ENCODE measurements around the gene TCF20. TPM values are rescaled to one million over a fixed set of nuclear protein-coding genes. Genes with fewer than 3 reads are reported as not detected.

The TCF20 gene
- total and polyA plus RNA-seq, 2 donors from 2014 or later = 6.1 to 63.6 TPM

- FAIRE-seq (no peak), DNase-seq (peak in 1 of 5 donors; percentile 35)
- no peak overlapping the region for H3K4me3 ChIP-seq (ENCODE audit: low read length in 3 of 3)
- no peaks in the 10 kb centered on the region for H3K36me3 ChIP-seq (ENCODE audit: control insufficient read depth in 2 of 3, insufficient read depth in 3 of 3, low read length in 3 of 3)
- no peak overlapping the region for H3K9ac ChIP-seq (ENCODE audit: low read length in 3 of 3)
- no peaks in the 10 kb centered on the region for H3K9me3 ChIP-seq (ENCODE audit: control insufficient read depth in 2 of 3, insufficient read depth in 1 of 3, low read length in 3 of 3)
- H3K27me3 ChIP-seq (ENCODE audit: control insufficient read depth, insufficient read depth, low read length) = no peaks in the 10 kb centered on the region
- no peak overlapping the region for H3K27ac ChIP-seq (ENCODE audit: low read depth in 2 of 2, low read length in 2 of 2)
- H3K4me1 ChIP-seq (ENCODE audit: control insufficient read depth in 2 of 3, insufficient read depth in 2 of 3, low read depth in 1 of 3, low read length in 3 of 3) = peaks cover 0 to 9% (median 0%) of the 10 kb centered on the region in 3 donors
- intact Hi-C loops (cut with DNase I) = no loop called here
- TF ChIP-seq CTCF (IDR thresholded peaks at IDR 0.05; ENCODE audit: borderline replicate concordance, extremely low read depth, insufficient read depth) = no peak
These were observed 9.1 kb upstream of the TCF20 start for GRCh38 chr22:42279425-42280020.

- no peak for FAIRE-seq
- Histone ChIP-seq H3K9me3 (ENCODE audit: control insufficient read depth in 2 of 3, insufficient read depth in 1 of 3, low read length in 3 of 3) (no peaks in the 10 kb centered on the region), H3K27ac (ENCODE audit: low read depth in 2 of 2, low read length in 2 of 2) (no peak overlapping the region), H3K9ac (ENCODE audit: low read length in 3 of 3) (no peak overlapping the region), H3K36me3 (ENCODE audit: control insufficient read depth in 2 of 3, insufficient read depth in 3 of 3, low read length in 3 of 3) (no peaks in the 10 kb centered on the region), H3K4me3 (ENCODE audit: low read length in 3 of 3) (no peak overlapping the region), H3K4me1 (ENCODE audit: control insufficient read depth in 2 of 3, insufficient read depth in 2 of 3, low read depth in 1 of 3, low read length in 3 of 3) (peaks cover 0 to 4% (median 0%) of the 10 kb centered on the region in 3 donors), H3K27me3 (ENCODE audit: control insufficient read depth, insufficient read depth, low read length) (no peaks in the 10 kb centered on the region)
- intact Hi-C loops (cut with DNase I) = no loop called here
- DNase-seq = peak; percentile 54 to 81 (median 66)
- no peak for TF ChIP-seq CTCF (IDR thresholded peaks at IDR 0.05; ENCODE audit: borderline replicate concordance, extremely low read depth, insufficient read depth)
These were observed 7.7 kb upstream of the TCF20 start for GRCh38 chr22:42277988-42278776.

GRCh38 chr22:42277232-42277753 is 6.8 kb upstream of the TCF20 start:
- H3K36me3 ChIP-seq (ENCODE audit: control insufficient read depth in 2 of 3, insufficient read depth in 3 of 3, low read length in 3 of 3) = no peaks in the 10 kb centered on the region
- H3K4me3 ChIP-seq (ENCODE audit: low read length in 3 of 3) = no peak overlapping the region
- no peak for TF ChIP-seq CTCF (IDR thresholded peaks at IDR 0.05; ENCODE audit: borderline replicate concordance, extremely low read depth, insufficient read depth)
- no peaks in the 10 kb centered on the region for H3K4me1 ChIP-seq (ENCODE audit: control insufficient read depth in 2 of 3, insufficient read depth in 2 of 3, low read depth in 1 of 3, low read length in 3 of 3)
- FAIRE-seq (no peak), DNase-seq (no peak)
- intact Hi-C loops (cut with DNase I) = no loop called here
- H3K9me3 ChIP-seq (ENCODE audit: control insufficient read depth in 2 of 3, insufficient read depth in 1 of 3, low read length in 3 of 3) = no peaks in the 10 kb centered on the region
- no peak overlapping the region for H3K27ac ChIP-seq (ENCODE audit: low read depth in 2 of 2, low read length in 2 of 2)
- no peak overlapping the region for H3K9ac ChIP-seq (ENCODE audit: low read length in 3 of 3)
- no peaks in the 10 kb centered on the region for H3K27me3 ChIP-seq (ENCODE audit: control insufficient read depth, insufficient read depth, low read length)
